BE2C (cell line): Measurements from ENCODE around the gene PSMD5.
"Not testable (repeated sequence)": the region's sequence is repeated elsewhere in the genome, so short reads cannot be mapped to it uniquely, and the experiment has no call there.

Source experiments
- DNase-seq: peaks from one replicate; pipeline ENCODE4 v3.0.0-alpha.2; 2020
- H3K27me3 ChIP-seq: fragments of 250-450 bp; sonication (Bioruptor Pico); 2 replicates; pipeline ENCODE4 v1.5.1; 2020; ENCODE audit warnings: mild to moderate bottlenecking
- H3K36me3 ChIP-seq: fragments of 250-450 bp; sonication (Bioruptor Pico); 2 replicates; pipeline ENCODE4 v1.5.1; 2020; ENCODE audit warnings: mild to moderate bottlenecking
- H3K4me1 ChIP-seq: fragments of 250-450 bp; sonication (Bioruptor Pico); 2 replicates; pipeline ENCODE4 v1.5.1; 2020
- H3K4me3 ChIP-seq: 2 replicates; pipeline ENCODE4 v1.5.1; 2011; ENCODE audit warnings: low read depth, low read length
- H3K9me3 ChIP-seq: fragments of 250-450 bp; sonication (Bioruptor Pico); 2 replicates; pipeline ENCODE4 v1.5.1; 2020
- TF ChIP-seq, protein P1 (sequence below): IDR thresholded peaks from 2 replicates; pipeline ENCODE4 v1.5.1; 2012; ENCODE audit warnings: mild to moderate bottlenecking, low read depth, low read length

The PSMD5 gene

GRCh38 chr9:120820095-120820494, 22.6 kb downstream of the PSMD5 start:
- H3K36me3 ChIP-seq: peaks cover 60% of the 10 kb centered on the region

DNA sequence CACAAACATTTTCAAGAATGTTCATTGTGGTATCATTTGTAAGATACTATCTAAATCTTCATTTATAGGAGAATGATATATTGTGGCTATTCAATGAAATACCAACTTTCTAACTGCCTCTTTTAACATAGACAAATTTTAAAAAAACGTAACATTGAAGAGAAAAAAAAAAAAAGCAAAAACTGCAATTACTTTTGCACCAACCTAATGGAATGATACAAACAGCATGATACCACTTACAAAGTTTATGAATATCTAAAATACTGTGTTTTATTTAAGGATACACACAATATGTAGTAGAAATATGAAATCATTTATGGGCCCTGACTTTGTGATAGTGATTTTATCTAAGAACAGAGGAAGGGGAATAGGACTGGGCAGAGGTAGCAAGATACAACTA, 24.1 kb downstream of the PSMD5 start:
- TF ChIP-seq, protein P1, sequence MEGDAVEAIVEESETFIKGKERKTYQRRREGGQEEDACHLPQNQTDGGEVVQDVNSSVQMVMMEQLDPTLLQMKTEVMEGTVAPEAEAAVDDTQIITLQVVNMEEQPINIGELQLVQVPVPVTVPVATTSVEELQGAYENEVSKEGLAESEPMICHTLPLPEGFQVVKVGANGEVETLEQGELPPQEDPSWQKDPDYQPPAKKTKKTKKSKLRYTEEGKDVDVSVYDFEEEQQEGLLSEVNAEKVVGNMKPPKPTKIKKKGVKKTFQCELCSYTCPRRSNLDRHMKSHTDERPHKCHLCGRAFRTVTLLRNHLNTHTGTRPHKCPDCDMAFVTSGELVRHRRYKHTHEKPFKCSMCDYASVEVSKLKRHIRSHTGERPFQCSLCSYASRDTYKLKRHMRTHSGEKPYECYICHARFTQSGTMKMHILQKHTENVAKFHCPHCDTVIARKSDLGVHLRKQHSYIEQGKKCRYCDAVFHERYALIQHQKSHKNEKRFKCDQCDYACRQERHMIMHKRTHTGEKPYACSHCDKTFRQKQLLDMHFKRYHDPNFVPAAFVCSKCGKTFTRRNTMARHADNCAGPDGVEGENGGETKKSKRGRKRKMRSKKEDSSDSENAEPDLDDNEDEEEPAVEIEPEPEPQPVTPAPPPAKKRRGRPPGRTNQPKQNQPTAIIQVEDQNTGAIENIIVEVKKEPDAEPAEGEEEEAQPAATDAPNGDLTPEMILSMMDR: no peak
- H3K4me1 ChIP-seq: no peaks in the 10 kb centered on the region
- peaks cover 50% of the 10 kb centered on the region for H3K36me3 ChIP-seq
- no peak overlapping the region for H3K4me3 ChIP-seq
- no peak for DNase-seq
- no peaks in the 10 kb centered on the region for H3K27me3 ChIP-seq
- H3K9me3 ChIP-seq: no peaks in the 10 kb centered on the region

More at GRCh38 chr9:120820095-120820494, 22.6 kb downstream of the PSMD5 start:
- H3K9me3 ChIP-seq: no peaks in the 10 kb centered on the region
- DNase-seq: no peak
- no peaks in the 10 kb centered on the region for H3K4me1 ChIP-seq
- no peak overlapping the region for H3K4me3 ChIP-seq
- H3K27me3 ChIP-seq: no peaks in the 10 kb centered on the region
- TF ChIP-seq, protein P1: no peak

- H3K27me3 ChIP-seq: no peaks in the 10 kb centered on the region
- H3K4me3 ChIP-seq: no peak overlapping the region
- no peak for DNase-seq
- H3K4me1 ChIP-seq: no peaks in the 10 kb centered on the region
- TF ChIP-seq, protein P1: no peak
- H3K36me3 ChIP-seq: peaks cover 24% of the 10 kb centered on the region
- H3K9me3 ChIP-seq: no peaks in the 10 kb centered on the region
These were observed 27.6 kb downstream of the PSMD5 start for GRCh38 chr9:120815075-120815474.

- Histone ChIP-seq H3K9me3 (no peaks in the 10 kb centered on the region), H3K4me1 (no peaks in the 10 kb centered on the region), H3K27me3 (no peaks in the 10 kb centered on the region), H3K4me3 (no peak overlapping the region), H3K36me3 (no peaks in the 10 kb centered on the region)
- DNase-seq: no peak
- TF ChIP-seq, protein P1: no peak
These were observed 33.8 kb downstream of the PSMD5 start for GRCh38 chr9:120808931-120809330.

- H3K4me1 ChIP-seq: no peaks in the 10 kb centered on the region
- H3K4me3 ChIP-seq: no peak overlapping the region
- no peaks in the 10 kb centered on the region for H3K27me3 ChIP-seq
- no peak for DNase-seq
- TF ChIP-seq, protein P1: no peak
- no peaks in the 10 kb centered on the region for H3K36me3 ChIP-seq
- H3K9me3 ChIP-seq: no peaks in the 10 kb centered on the region
These were observed 34.9 kb downstream of the PSMD5 start for GRCh38 chr9:120807607-120808379.

DNA sequence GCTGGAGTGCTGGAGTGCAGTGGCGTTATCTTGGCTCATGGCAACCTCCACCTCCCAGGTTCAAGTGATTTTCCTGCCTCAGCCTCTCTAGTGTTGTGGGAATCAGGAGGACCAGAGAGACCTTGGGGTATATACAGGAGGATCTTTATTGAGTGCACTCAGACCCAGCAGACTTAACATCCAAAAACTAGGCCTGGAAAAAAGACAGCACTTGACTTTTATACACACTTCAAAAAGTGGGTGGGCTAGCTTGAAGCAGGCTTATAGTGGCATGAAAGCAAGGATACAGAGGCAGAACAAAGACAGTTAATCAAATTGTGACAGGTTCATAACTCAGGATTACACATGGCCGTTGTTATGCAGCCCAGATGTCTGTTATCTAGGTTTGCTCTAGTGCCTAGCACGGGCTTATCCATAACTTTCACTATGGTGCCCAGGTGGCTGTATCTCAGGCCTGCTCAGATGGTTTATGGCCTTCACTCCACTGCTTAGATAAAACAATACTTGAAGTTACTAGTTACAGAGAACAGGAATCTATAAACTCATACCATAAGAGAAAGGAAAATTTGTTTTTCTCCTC, 37.8 kb downstream of the PSMD5 start:
- H3K9me3 ChIP-seq, H3K36me3 ChIP-seq, H3K27me3 ChIP-seq, H3K4me1 ChIP-seq, H3K4me3 ChIP-seq, DNase-seq: not testable (repeated sequence)
